ENCODE data around the gene MDN1. TPM values are rescaled to one million over a fixed set of nuclear protein-coding genes. Genes with fewer than 3 reads are reported as not detected.

The MDN1 gene
- total RNA-seq, 1 experiment from 2014 or later: 50.0 TPM

DNA sequence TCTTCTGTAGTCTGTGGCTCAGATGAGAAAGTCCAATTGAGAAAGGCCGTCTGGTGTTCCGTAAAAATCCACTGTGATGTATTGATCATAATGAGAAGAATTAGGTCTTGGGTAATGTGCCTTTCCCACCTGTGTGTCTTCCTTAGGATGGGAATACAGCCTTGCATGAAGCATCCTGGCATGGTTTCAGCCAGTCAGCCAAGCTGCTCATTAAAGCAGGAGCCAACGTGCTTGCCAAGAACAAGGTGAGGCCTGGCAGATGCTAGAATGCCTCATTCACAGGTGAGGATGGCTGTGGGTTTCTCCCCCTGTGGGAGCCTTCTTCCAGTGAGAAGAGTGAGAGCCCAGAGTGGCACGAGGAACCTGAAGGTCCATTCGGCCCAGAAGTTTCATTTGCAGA lies 213.7 kb downstream of the MDN1 start:
- CTCF ChIA-PET: no interaction called here
- Mint-ChIP-seq H3K36me3 (ENCODE audit: insufficient read depth, unreplicated experiment) (no peaks in the 10 kb centered on the region), H3K4me1 (ENCODE audit: low read depth, unreplicated experiment) (no peaks in the 10 kb centered on the region), H3K27me3 (ENCODE audit: unreplicated experiment) (no peaks in the 10 kb centered on the region), H3K27ac (ENCODE audit: unreplicated experiment) (no peak overlapping the region), H3K9me3 (ENCODE audit: low read depth, unreplicated experiment) (no peaks in the 10 kb centered on the region), H3K4me3 (ENCODE audit: low read depth, unreplicated experiment) (no peak overlapping the region)
- intact Hi-C loops (cut with micrococcal nuclease; ENCODE audit: unreplicated experiment): no loop called here
- no TSS peak for BruUV-seq (replicated peaks)
- no peak for DNase-seq
- no peak for TF ChIP-seq CTCF (IDR thresholded peaks at IDR 0.05; ENCODE audit: unreplicated experiment)

DNA sequence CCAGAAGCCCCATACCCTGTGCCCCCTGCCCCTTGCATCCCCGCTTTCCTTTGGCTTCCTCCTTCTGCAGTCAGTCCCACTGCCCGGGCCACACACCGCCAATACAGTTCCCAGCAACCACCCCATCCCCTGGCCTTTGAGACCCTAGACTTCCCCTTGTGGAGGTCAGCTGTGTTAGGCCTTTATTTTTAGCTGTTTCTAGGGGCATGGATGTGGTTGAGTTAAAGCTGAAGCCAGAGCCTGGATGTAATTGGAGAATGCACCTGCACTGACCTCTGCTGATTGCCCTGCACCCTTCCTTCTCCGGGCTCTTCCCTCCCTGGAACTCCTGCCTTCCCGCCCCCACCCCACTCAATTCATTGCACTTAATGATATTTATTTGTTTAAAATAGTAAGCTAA lies 214.9 kb downstream of the MDN1 start:
- Mint-ChIP-seq H3K4me3 (ENCODE audit: low read depth, unreplicated experiment) (no peak overlapping the region), H3K27ac (ENCODE audit: unreplicated experiment) (no peak overlapping the region), H3K36me3 (ENCODE audit: insufficient read depth, unreplicated experiment) (no peaks in the 10 kb centered on the region), H3K27me3 (ENCODE audit: unreplicated experiment) (no peaks in the 10 kb centered on the region), H3K9me3 (ENCODE audit: low read depth, unreplicated experiment) (no peaks in the 10 kb centered on the region), H3K4me1 (ENCODE audit: low read depth, unreplicated experiment) (no peaks in the 10 kb centered on the region)
- TF ChIP-seq CTCF (IDR thresholded peaks at IDR 0.05; ENCODE audit: unreplicated experiment): no peak
- intact Hi-C loops (cut with micrococcal nuclease; ENCODE audit: unreplicated experiment): no loop called here
- DNase-seq: no peak
- no TSS peak for BruUV-seq (replicated peaks)
- CTCF ChIA-PET: interaction anchor here (0.6 to 1.0 kb wide), 2 partner anchors 14 to 237 kb away, joined by 3 to 5 read pairs; no protein-coding TSS in a partner anchor

DNA sequence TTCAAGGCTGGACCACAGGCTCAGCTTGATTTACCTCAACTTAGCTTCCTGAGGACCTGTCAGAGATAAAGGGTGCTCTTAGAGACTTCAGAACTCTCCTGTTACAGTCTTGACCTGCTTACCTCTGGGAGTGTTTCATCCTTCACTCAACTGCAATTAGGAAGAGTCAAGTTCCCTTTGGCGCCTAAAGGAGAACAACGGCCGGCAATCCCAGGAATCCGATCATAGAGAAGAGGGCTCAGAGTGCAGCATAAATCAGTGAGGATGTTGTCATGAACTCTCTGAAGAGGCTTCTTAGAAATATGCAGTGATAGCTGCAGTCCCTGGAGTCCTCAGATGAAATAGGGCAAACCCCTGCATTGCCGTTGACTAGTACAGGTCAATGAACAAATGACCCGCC lies 217.4 kb downstream of the MDN1 start:
- Mint-ChIP-seq H3K9me3 (ENCODE audit: low read depth, unreplicated experiment) (peaks cover 2% of the 10 kb centered on the region), H3K36me3 (ENCODE audit: insufficient read depth, unreplicated experiment) (peaks cover 5% of the 10 kb centered on the region), H3K4me1 (ENCODE audit: low read depth, unreplicated experiment) (no peaks in the 10 kb centered on the region), H3K4me3 (ENCODE audit: low read depth, unreplicated experiment) (no peak overlapping the region), H3K27me3 (ENCODE audit: unreplicated experiment) (no peaks in the 10 kb centered on the region), H3K27ac (ENCODE audit: unreplicated experiment) (no peak overlapping the region)
- no TSS peak for BruUV-seq (replicated peaks)
- TF ChIP-seq CTCF (IDR thresholded peaks at IDR 0.05; ENCODE audit: unreplicated experiment): no peak
- CTCF ChIA-PET: no interaction called here
- DNase-seq: no peak
- intact Hi-C loops (cut with micrococcal nuclease; ENCODE audit: unreplicated experiment): no loop called here

DNA sequence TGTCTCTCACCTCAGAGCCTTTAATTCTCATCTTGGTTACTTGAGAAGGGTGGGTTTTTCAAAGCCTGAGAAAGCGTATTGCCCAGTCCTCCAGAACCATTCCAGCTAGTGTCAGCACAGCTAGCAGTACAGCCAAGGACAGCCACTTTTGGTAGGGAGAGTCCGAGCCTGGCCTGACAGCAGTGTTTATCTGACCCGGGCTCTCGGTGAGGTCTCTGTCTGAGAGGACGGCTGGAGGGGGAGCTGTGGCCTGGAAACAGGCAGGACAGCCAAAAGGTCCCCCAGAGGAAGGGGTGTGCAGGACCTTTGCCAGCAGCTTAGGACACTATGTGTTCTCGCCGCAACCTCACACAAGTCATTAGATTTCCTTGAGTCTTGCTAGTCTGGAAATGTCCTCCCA lies 219.9 kb downstream of the MDN1 start:
- peaks cover 2% of the 10 kb centered on the region for H3K9me3 Mint-ChIP-seq (ENCODE audit: low read depth, unreplicated experiment)
- intact Hi-C loops (cut with micrococcal nuclease; ENCODE audit: unreplicated experiment): loop anchor here (5.0 kb wide), 1 partner anchor 167 kb away; the partner anchor contains the start of gene ANKRD6
- H3K4me1 Mint-ChIP-seq (ENCODE audit: low read depth, unreplicated experiment): no peaks in the 10 kb centered on the region
- no peak for DNase-seq
- no peak overlapping the region for H3K27ac Mint-ChIP-seq (ENCODE audit: unreplicated experiment)
- H3K4me3 Mint-ChIP-seq (ENCODE audit: low read depth, unreplicated experiment): no peak overlapping the region
- CTCF ChIA-PET: no interaction called here
- TF ChIP-seq CTCF (IDR thresholded peaks at IDR 0.05; ENCODE audit: unreplicated experiment): no peak
- BruUV-seq (replicated peaks): no TSS peak
- H3K36me3 Mint-ChIP-seq (ENCODE audit: insufficient read depth, unreplicated experiment): peaks cover 5% of the 10 kb centered on the region
- no peaks in the 10 kb centered on the region for H3K27me3 Mint-ChIP-seq (ENCODE audit: unreplicated experiment)

All from Calu3 (cell line).